IMR-90 (cell line): ENCODE results near the gene EYS. TPM values are rescaled to one million over a fixed set of nuclear protein-coding genes. Genes with fewer than 3 reads are reported as not detected.

ENCODE experiments used
- ATAC-seq: fragments of 200-7000 bp; cut with Tn5 transposase; 2 replicates; pipeline ENCODE4 v1.9.1; 2020; ENCODE audit warnings: low read depth, mild to moderate bottlenecking, moderate library complexity
- BruUV-seq: library from RNA; stranded (reverse); fragments of 400-500 nt; replicated peaks from 2 replicates; lab custom pipeline; 2021; lab: Mats Ljungman, UMichigan
- CTCF ChIA-PET: fragments of 300-600 bp; formaldehyde crosslinking; extraction: SDS; loops from one replicate; lab custom pipeline; 2021; ENCODE audit warnings: antibody characterized with exemption; lab: Yijun Ruan, JAX
- POLR2A ChIA-PET: fragments of 300-600 bp; sonication (Branson Sonifier 250); formaldehyde crosslinking; loops from one replicate; lab custom pipeline; 2022; ENCODE audit warnings: antibody characterized with exemption; ENCODE audit not compliant: unreplicated experiment; lab: Charles Lee
- DNase-seq: peaks from one replicate; pipeline ENCODE4 v3.0.0; 2013
- H2AFZ ChIP-seq: replicated peaks from 2 replicates; pipeline ENCODE3; 2013; ENCODE audit warnings: low read length, mild to moderate bottlenecking; ENCODE audit not compliant: poor library complexity
- H2AK5ac ChIP-seq: 2 replicates; pipeline ENCODE4 v1.6.1; 2013; ENCODE audit warnings: low read depth, low read length, inconsistent platforms
- H2AK9ac ChIP-seq: replicated peaks from 2 replicates; pipeline ENCODE3; 2013; ENCODE audit warnings: mild to moderate bottlenecking, low read depth, low read length, moderate library complexity; ENCODE audit not compliant: poor library complexity
- H2BK120ac ChIP-seq: 2 replicates; pipeline ENCODE4 v1.6.1; 2013; ENCODE audit warnings: low read depth, low read length, inconsistent platforms
- H2BK15ac ChIP-seq: 3 replicates; pipeline ENCODE4 v1.6.1; 2013; ENCODE audit warnings: low read depth, low read length, inconsistent platforms
- H2BK20ac ChIP-seq: 2 replicates; pipeline ENCODE4 v1.6.1; 2013; ENCODE audit warnings: low read depth, mild to moderate bottlenecking, inconsistent platforms, low read length, moderate library complexity
- H2BK5ac ChIP-seq: 2 replicates; pipeline ENCODE4 v1.6.1; 2013; ENCODE audit warnings: mild to moderate bottlenecking, low read depth, low read length, inconsistent platforms; ENCODE audit not compliant: poor library complexity, severe bottlenecking
- H3K14ac ChIP-seq: replicated peaks from 2 replicates; pipeline ENCODE4 v1.6.1; 2013; ENCODE audit warnings: low read depth, low read length, inconsistent platforms
- H3K18ac ChIP-seq: 2 replicates; pipeline ENCODE4 v1.6.1; 2013; ENCODE audit warnings: low read depth, low read length, control low read depth
- H3K23ac ChIP-seq: 2 replicates; pipeline ENCODE4 v1.6.1; 2013; ENCODE audit warnings: low read depth, low read length, inconsistent platforms
- H3K27ac ChIP-seq: 2 replicates; pipeline ENCODE4 v1.5.1; 2013; ENCODE audit warnings: mild to moderate bottlenecking, control low read depth, low read length; ENCODE audit not compliant: insufficient read depth
- H3K27me3 ChIP-seq: 2 replicates; pipeline ENCODE4 v1.6.1; 2013; ENCODE audit warnings: low read length; ENCODE audit not compliant: control insufficient read depth, insufficient read depth
- H3K36me3 ChIP-seq: 2 replicates; pipeline ENCODE4 v1.6.1; 2013; ENCODE audit warnings: low read length, mixed read lengths; ENCODE audit not compliant: control insufficient read depth, insufficient read depth
- H3K4ac ChIP-seq: 2 replicates; pipeline ENCODE4 v1.6.1; 2013; ENCODE audit warnings: low read depth, low read length, inconsistent platforms
- H3K4me1 ChIP-seq: 2 replicates; pipeline ENCODE4 v1.6.1; 2013; ENCODE audit warnings: low read length, mixed read lengths; ENCODE audit not compliant: control insufficient read depth, insufficient read depth
- H3K4me2 ChIP-seq: 2 replicates; pipeline ENCODE4 v1.6.1; 2013; ENCODE audit warnings: low read depth, mild to moderate bottlenecking, control low read depth, low read length, moderate library complexity
- H3K4me3 ChIP-seq: 2 replicates; pipeline ENCODE4 v1.5.1; 2013; ENCODE audit warnings: low read depth, mild to moderate bottlenecking, control low read depth, low read length, moderate library complexity; ENCODE audit not compliant: insufficient read depth
- H3K56ac ChIP-seq: 2 replicates; pipeline ENCODE4 v1.6.1; 2013; ENCODE audit warnings: low read length, inconsistent platforms; ENCODE audit not compliant: insufficient read depth; ENCODE audit errors: extremely low read depth
- H3K79me1 ChIP-seq, 2 experiments: 2 replicates each; pipeline ENCODE4 v1.6.1; 2013; ENCODE audit warnings: low read length in 2 of 2, inconsistent platforms in 1 of 2, low read depth in 1 of 2
- H3K9ac ChIP-seq: 2 replicates; pipeline ENCODE4 v1.6.1; 2013; ENCODE audit warnings: low read depth, low read length, control low read depth
- H3K9me1 ChIP-seq: 2 replicates; pipeline ENCODE4 v1.6.1; 2013; ENCODE audit warnings: low read length, inconsistent platforms; ENCODE audit not compliant: insufficient read depth
- H3K9me3 ChIP-seq: 2 replicates; pipeline ENCODE4 v1.6.1; 2013; ENCODE audit warnings: low read length; ENCODE audit not compliant: control insufficient read depth, insufficient read depth
- H4K20me1 ChIP-seq: 2 replicates; pipeline ENCODE4 v1.6.1; 2013; ENCODE audit warnings: low read length, inconsistent platforms; ENCODE audit not compliant: insufficient read depth
- H4K5ac ChIP-seq: 2 replicates; pipeline ENCODE4 v1.6.1; 2013; ENCODE audit warnings: mild to moderate bottlenecking, low read depth, low read length, control low read depth
- H4K8ac ChIP-seq, 2 experiments: 2 replicates each; pipeline ENCODE4 v1.6.1; 2013; ENCODE audit warnings: low read depth in 2 of 2, low read length in 2 of 2, control low read depth in 1 of 2, inconsistent platforms in 1 of 2
- H4K91ac ChIP-seq: 2 replicates; pipeline ENCODE4 v1.6.1; 2013; ENCODE audit warnings: low read depth, low read length, inconsistent platforms; ENCODE audit not compliant: insufficient read depth
- BHLHE40 ChIP-seq: fragments of 150-350 bp; IDR thresholded peaks from 2 replicates; pipeline ENCODE4 v1.6.1; 2016; ENCODE audit warnings: mild to moderate bottlenecking, low read depth, low read length
- CEBPB ChIP-seq: IDR thresholded peaks from 2 replicates; pipeline ENCODE4 v1.6.1; 2012; ENCODE audit warnings: low read depth, low read length, improper control_type of control experiment
- CHD1 ChIP-seq: IDR thresholded peaks from 2 replicates; pipeline ENCODE4 v1.6.1; 2012; ENCODE audit warnings: low read depth, low read length, improper control_type of control experiment
- CTCF ChIP-seq: conservative IDR thresholded peaks from 2 replicates; pipeline ENCODE4 v1.5.1; 2012; ENCODE audit warnings: mild to moderate bottlenecking, low read depth, low read length, improper control_type of control experiment
- ELK1 ChIP-seq: fragments of 150-350 bp; IDR thresholded peaks from 2 replicates; pipeline ENCODE4 v1.6.1; 2016; ENCODE audit warnings: low read depth, mild to moderate bottlenecking, low read length, moderate library complexity, borderline replicate concordance
- FOS ChIP-seq: fragments of 150-350 bp; IDR thresholded peaks from 2 replicates; pipeline ENCODE4 v1.6.1; 2016; ENCODE audit warnings: low read depth, low read length
- MAFK ChIP-seq: IDR thresholded peaks from 2 replicates; pipeline ENCODE4 v1.6.1; 2012; ENCODE audit warnings: low read depth, low read length, improper control_type of control experiment
- MAZ ChIP-seq: IDR thresholded peaks from 2 replicates; pipeline ENCODE4 v1.6.1; 2012; ENCODE audit warnings: low read depth, mild to moderate bottlenecking, low read length, improper control_type of control experiment, moderate library complexity, borderline replicate concordance
- MXI1 ChIP-seq: IDR thresholded peaks from 2 replicates; pipeline ENCODE4 v1.6.1; 2012; ENCODE audit warnings: low read depth, mild to moderate bottlenecking, low read length, moderate library complexity, borderline replicate concordance
- NFE2L2 ChIP-seq: fragments of 150-350 bp; IDR thresholded peaks from 2 replicates; pipeline ENCODE4 v1.6.1; 2016; ENCODE audit warnings: low read depth, mild to moderate bottlenecking, low read length
- POLR2A ChIP-seq: IDR thresholded peaks from 2 replicates; pipeline ENCODE4 v1.6.1; 2012; ENCODE audit warnings: mild to moderate bottlenecking, low read depth, low read length
- RAD21 ChIP-seq: IDR thresholded peaks from 2 replicates; pipeline ENCODE4 v1.6.1; 2012; ENCODE audit warnings: low read length, improper control_type of control experiment
- RCOR1 ChIP-seq: IDR thresholded peaks from 2 replicates; pipeline ENCODE4 v1.6.1; 2012; ENCODE audit warnings: mild to moderate bottlenecking, low read length, improper control_type of control experiment; ENCODE audit not compliant: insufficient replicate concordance
- RFX5 ChIP-seq: IDR thresholded peaks from 2 replicates; pipeline ENCODE4 v1.8.0; 2012; ENCODE audit warnings: low read depth, mild to moderate bottlenecking, low read length, moderate library complexity
- SMC3 ChIP-seq: fragments of 150-350 bp; IDR thresholded peaks from 2 replicates; pipeline ENCODE4 v1.6.1; 2016; ENCODE audit warnings: low read depth, mild to moderate bottlenecking, antibody characterized with exemption, low read length, moderate library complexity
- USF2 ChIP-seq: fragments of 150-350 bp; IDR thresholded peaks from 2 replicates; pipeline ENCODE4 v1.6.1; 2017; ENCODE audit warnings: mild to moderate bottlenecking, antibody characterized with exemption, low read length, low read depth
- WGBS, 2 experiments: methylation state at CpG; one replicate each; pipeline versions ENCODE4 v1.1.5 to v1.1.7; 2013; ENCODE audit warnings: missing lambda C conversion rate in 2 of 2; ENCODE audit not compliant: insufficient read length in 1 of 2; ENCODE audit errors: extremely low coverage in 2 of 2; 5-methylcytosine and 5-hydroxymethylcytosine counted together
- dilution Hi-C: fragments of 300-500 bp; cut with HindIII; formaldehyde crosslinking; loops from one replicate; pipeline ENCODE4 v1.14.3; 2018; ENCODE audit warnings: low sequenced_read_pairs; ENCODE audit not compliant: unreplicated experiment
- in situ Hi-C: fragments of 300-500 bp; cut with MboI; formaldehyde crosslinking; loops from 3 replicates; pipeline ENCODE4 v1.14.3; 2019; ENCODE audit warnings: low sequenced_read_pairs, inconsistent platforms, mixed read lengths
- intact Hi-C: fragments of 100-400 bp; cut with micrococcal nuclease; formaldehyde crosslinking; loops from 2 replicates; pipeline ENCODE4 v1.10.0; 2022
- polyA plus RNA-seq, 3 experiments: library from polyadenylated mRNA; depleted of rRNA; stranded (reverse); fragments of >200 nt; gene quantifications; 2 replicates each; pipeline ENCODE4 v1.2.3, GENCODE V29; 2012; ENCODE audit warnings: low replicate concordance in 1 of 3
- total RNA-seq: library from RNA; depleted of rRNA; stranded (reverse); fragments of >200 nt; gene quantifications from 2 replicates; pipeline ENCODE4 v1.2.3, GENCODE V29; 2012

The EYS gene
- total and polyA plus RNA-seq, 2 of the 4 experiments (the other 2 are of a cell fraction), result under 0.01 TPM; not detected in 1

- H2BK5ac ChIP-seq, result no peak overlapping the region
- no peak overlapping the region for H2AK9ac ChIP-seq
- DNase-seq (no peak), ATAC-seq (no peak)
- H4K8ac ChIP-seq, result no peak overlapping the region
- 0 out of 3 replicates have a peak overlapping the region, but pooled peaks have one; percentile 5 for H2BK15ac ChIP-seq
- dilution Hi-C loops, result no loop called here
- no peak overlapping the region for H3K4ac ChIP-seq
- peaks cover 3% of the 10 kb centered on the region for H3K4me1 ChIP-seq
- H3K27ac ChIP-seq, result no peak overlapping the region
- no peaks in the 10 kb centered on the region for H3K36me3 ChIP-seq
- intact Hi-C loops, result no loop called here
- H3K9me1 ChIP-seq, result peaks cover 3% of the 10 kb centered on the region
- 100% methylated on average over 4 of the region's 9 CpGs; no CpG with 5 or more reads in 1 of the 2 experiments for WGBS, 2 experiments
- H3K4me2 ChIP-seq, result no peak overlapping the region
- H3K18ac ChIP-seq, result 0 out of 2 replicates have a peak overlapping the region, but pooled peaks have one; percentile 4
- no peak overlapping the region for H2AFZ ChIP-seq
- ChIA-PET CTCF (interaction anchor here (1.0 kb wide), 1 partner anchor 17 kb away, joined by 3 read pairs; no protein-coding TSS in a partner anchor), POLR2A (no interaction called here)
- no peak for TF ChIP-seq FOS
- TF ChIP-seq SMC3, result no peak
- no peak for TF ChIP-seq USF2
- TF ChIP-seq NFE2L2, result no peak
- TF ChIP-seq BHLHE40, result no peak
- no peak for TF ChIP-seq RCOR1
- no peak for TF ChIP-seq RAD21
- no peak for TF ChIP-seq CTCF
- no peak for TF ChIP-seq RFX5
- no peak for TF ChIP-seq MAFK
- no peak for TF ChIP-seq MXI1
- TF ChIP-seq POLR2A, result no peak
- no peak for TF ChIP-seq ELK1
- no peak for TF ChIP-seq MAZ
- TF ChIP-seq CHD1, result no peak
- TF ChIP-seq CEBPB, result no peak
- no peak overlapping the region for H2BK120ac ChIP-seq
- H3K27me3 ChIP-seq, result no peaks in the 10 kb centered on the region
- H3K79me1 ChIP-seq, result no peaks in the 10 kb centered on the region
- H3K9ac ChIP-seq, result no peak overlapping the region
- H3K56ac ChIP-seq, result no peak overlapping the region
- no TSS peak for BruUV-seq
- H4K5ac ChIP-seq, result no peak overlapping the region
- H3K23ac ChIP-seq, result no peak overlapping the region
- H4K20me1 ChIP-seq, result no peaks in the 10 kb centered on the region
- H3K4me3 ChIP-seq, result no peak overlapping the region
- H3K9me3 ChIP-seq, result no peaks in the 10 kb centered on the region
- H4K91ac ChIP-seq, result no peak overlapping the region
- H3K14ac ChIP-seq, result no peak overlapping the region; the same call in 1 of the 2 replicates
- H2AK5ac ChIP-seq, result peak overlapping the region; percentile 38; the same call in 1 of the 2 replicates
- in situ Hi-C loops, result no loop called here
- no peak overlapping the region for H2BK20ac ChIP-seq
Measured at GRCh38 chr6:63799813-63800212, 1907.2 kb downstream of the EYS start.
